Naive thymus-derived CD4-positive, alpha-beta T cell (primary cell): Measurements from ENCODE around the gene FBRS. TPM values are rescaled to one million over a fixed set of nuclear protein-coding genes. Genes with fewer than 3 reads are reported as not detected.
A peak's percentile ranks its signal among the peaks of the same experiment; 100 is the strongest.
"Not testable (repeated sequence)": the region's sequence is repeated elsewhere in the genome, so short reads cannot be mapped to it uniquely, and the experiment has no call there.

ENCODE experiments used
- ATAC-seq: fragments of 150-1000 bp; cut with Tn5 transposase; 2 replicates; pipeline ENCODE4 v1.10.0; 2021; ENCODE audit warnings: mild to moderate bottlenecking, moderate library complexity
- CTCF ChIA-PET: fragments of 350-600 bp; sonication (Branson Sonifier 250); formaldehyde crosslinking; loops from one replicate; lab custom pipeline; 2021; ENCODE audit warnings: antibody characterized with exemption; lab: Charles Lee
- POLR2A ChIA-PET: fragments of 350-600 bp; sonication (Branson Sonifier 250); formaldehyde crosslinking; loops from one replicate; lab custom pipeline; 2021; ENCODE audit warnings: antibody characterized with exemption, inconsistent platforms; lab: Charles Lee
- DNase-seq, 9 donors: peaks; one replicate each; pipeline versions ENCODE4 v3.0.0 to v3.0.0-alpha.2; 2020 to 2022; ENCODE audit warnings: mixed read lengths in 1 of 9
- H3K27ac ChIP-seq: one replicate; pipeline ENCODE4 v1.7.0; 2013; ENCODE audit warnings: mild to moderate bottlenecking, low read depth, low read length, moderate library complexity
- H3K27me3 ChIP-seq, 2 donors: one replicate each; pipeline ENCODE4 v1.7.0; 2013; ENCODE audit warnings: low read length in 2 of 2, mild to moderate bottlenecking in 2 of 2, moderate library complexity in 2 of 2; ENCODE audit not compliant: control insufficient read depth in 2 of 2, insufficient read depth in 2 of 2
- H3K36me3 ChIP-seq, 3 experiments: 1 replicate in 2 of 3; 2 replicates in 1 of 3; pipeline ENCODE4 v1.7.0; 2013; ENCODE audit warnings: low read length in 3 of 3, mild to moderate bottlenecking in 3 of 3, moderate library complexity in 1 of 3; ENCODE audit not compliant: insufficient read depth in 3 of 3, control insufficient read depth in 2 of 3
- H3K4me1 ChIP-seq, 2 donors: one replicate each; pipeline ENCODE4 v1.7.0; 2013; ENCODE audit warnings: low read length in 2 of 2, mild to moderate bottlenecking in 2 of 2, moderate library complexity in 1 of 2; ENCODE audit not compliant: control insufficient read depth in 2 of 2, insufficient read depth in 2 of 2
- H3K4me3 ChIP-seq: 2 replicates; pipeline ENCODE4 v1.7.0; 2013; ENCODE audit warnings: mild to moderate bottlenecking, low read length
- H3K9me3 ChIP-seq, 3 experiments: 1 replicate in 2 of 3; 2 replicates in 1 of 3; pipeline ENCODE4 v1.7.0; 2013; ENCODE audit warnings: low read length in 3 of 3; ENCODE audit not compliant: control insufficient read depth in 2 of 3
- H3K27ac Mint-ChIP-seq, 9 donors: one replicate each; pipeline ENCODE4 v1.8.0; 2020 to 2022; ENCODE audit warnings: mixed read lengths in 9 of 9, mild to moderate bottlenecking in 8 of 9, moderate library complexity in 5 of 9, inconsistent platforms in 2 of 9
- H3K27me3 Mint-ChIP-seq, 5 donors: one replicate each; pipeline ENCODE4 v1.8.0; 2021 to 2022; ENCODE audit warnings: mixed read lengths in 5 of 5, mild to moderate bottlenecking in 1 of 5
- H3K36me3 Mint-ChIP-seq, 5 donors: one replicate each; pipeline ENCODE4 v1.8.0; 2020 to 2022; ENCODE audit warnings: mixed read lengths in 5 of 5, mild to moderate bottlenecking in 3 of 5, inconsistent platforms in 1 of 5
- H3K4me1 Mint-ChIP-seq, 7 donors: one replicate each; pipeline ENCODE4 v1.8.0; 2020 to 2022; ENCODE audit warnings: mixed read lengths in 7 of 7, mild to moderate bottlenecking in 3 of 7, inconsistent platforms in 1 of 7
- H3K4me3 Mint-ChIP-seq, 10 donors: one replicate each; pipeline ENCODE4 v1.8.0; 2020 to 2022; ENCODE audit warnings: mild to moderate bottlenecking in 10 of 10, mixed read lengths in 10 of 10, moderate library complexity in 6 of 10, inconsistent platforms in 2 of 10
- H3K9me3 Mint-ChIP-seq, 11 donors: one replicate each; pipeline ENCODE4 v1.8.0; 2020 to 2022; ENCODE audit warnings: mixed read lengths in 11 of 11, mild to moderate bottlenecking in 4 of 11, inconsistent platforms in 1 of 11, moderate library complexity in 1 of 11
- intact Hi-C, 2 donors: fragments of 100-400 bp; cut with micrococcal nuclease; formaldehyde crosslinking; loops; one replicate each; pipeline ENCODE4 v1.15.1; 2023
- polyA plus RNA-seq, 2 donors: library from polyadenylated mRNA; unstranded; fragments of 300-500 nt; fragmentation: Illumina TruSeq; gene quantifications; one replicate each; pipeline ENCODE4 v1.2.3, GENCODE V29; 2021
- total RNA-seq, 6 experiments: library from RNA in 5 of 6; stranded (reverse) in 5 of 6; gene quantifications; 1 replicate in 5 of 6; 2 replicates in 1 of 6; pipeline ENCODE4 v1.2.3 and lab custom pipeline; 2021 to 2026

Gene FBRS
- total and polyA plus RNA-seq, 7 experiments from 2014 or later, result 2.6 to 174 (median 158) TPM

DNA sequence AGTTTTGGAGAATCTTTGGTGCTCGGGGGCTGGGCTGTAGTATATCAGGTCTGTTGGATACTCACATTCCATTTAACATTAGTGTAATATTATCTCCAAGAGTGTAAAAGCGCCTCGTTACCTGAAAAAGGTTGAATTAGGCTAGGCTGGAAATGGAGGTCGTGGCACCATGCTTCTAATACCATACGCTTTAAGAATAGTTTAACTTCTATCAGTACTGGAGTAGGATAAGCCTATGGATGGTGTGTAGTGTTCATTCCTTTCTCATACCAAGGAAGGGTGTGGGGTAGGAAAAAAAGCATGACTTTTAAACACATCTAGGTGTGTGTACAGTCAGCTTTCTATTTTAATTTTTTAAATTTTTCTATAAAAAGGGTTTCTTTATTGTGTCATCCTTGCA lies 42.7 kb downstream of the FBRS start:
- Mint-ChIP-seq H3K9me3 (peaks cover 0 to 3% (median 0%) of the 10 kb centered on the region in 11 donors), H3K27ac (peak overlapping the region in 3 of 9 donors; percentile 48 to 56 (median 56)), H3K4me3 (peak overlapping the region in 3 of 10 donors; percentile 1 to 33 (median 17)), H3K27me3 (no peaks in the 10 kb centered on the region), H3K36me3 (peaks cover 3 to 23% (median 4%) of the 10 kb centered on the region in 5 donors), H3K4me1 (peaks cover 19 to 39% (median 29%) of the 10 kb centered on the region in 7 donors)
- CTCF ChIA-PET, result interaction anchor here (0.6 kb wide), 1 partner anchor 17 kb away, joined by 3 read pairs; no protein-coding TSS in a partner anchor
- H3K4me1 ChIP-seq, result peaks cover 15 to 27% of the 10 kb centered on the region in 2 donors
- peaks cover 17 to 54% (median 22%) of the 10 kb centered on the region in 3 experiments for H3K36me3 ChIP-seq
- POLR2A ChIA-PET, result interaction anchor here (0.7 to 1.0 kb wide), 3 partner anchors 47 to 95 kb away, joined by 3 to 4 read pairs (median 3); no protein-coding TSS in a partner anchor
- intact Hi-C loops, result no loop called here
- H3K27me3 ChIP-seq, result no peaks in the 10 kb centered on the region
- no peak overlapping the region for H3K27ac ChIP-seq
- H3K4me3 ChIP-seq, result no peak overlapping the region
- no peak for DNase-seq
- ATAC-seq, result no peak
- no peaks in the 10 kb centered on the region for H3K9me3 ChIP-seq

DNA sequence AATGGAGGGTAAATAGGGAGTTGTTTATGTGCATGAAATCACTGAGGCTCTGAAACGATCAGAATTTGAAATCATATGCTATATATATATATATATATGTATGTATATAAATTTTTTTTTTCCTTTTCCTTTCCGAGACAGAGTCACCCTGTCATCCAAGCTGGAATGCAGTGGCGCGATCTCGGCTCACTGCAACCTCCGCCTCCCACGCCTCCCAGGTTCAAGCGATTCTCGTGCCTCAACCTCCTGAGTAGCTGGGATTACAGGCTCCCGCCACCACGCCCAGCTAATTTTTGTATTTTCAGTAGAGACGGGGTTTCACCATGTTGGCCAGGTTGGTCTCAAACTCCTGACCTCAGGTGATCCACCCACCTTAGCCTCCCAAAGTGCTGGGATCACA lies 44.8 kb downstream of the FBRS start:
- CTCF ChIA-PET, H3K4me3 ChIP-seq, POLR2A ChIA-PET, H3K27ac ChIP-seq, H3K27me3 ChIP-seq, DNase-seq, H3K9me3 Mint-ChIP-seq, ATAC-seq, H3K27ac Mint-ChIP-seq, H3K9me3 ChIP-seq, H3K27me3 Mint-ChIP-seq, intact Hi-C loops: not testable (repeated sequence)
- Mint-ChIP-seq H3K4me1 (peaks cover 10 to 29% (median 19%) of the 10 kb centered on the region in 7 donors), H3K4me3 (peak overlapping the region in 2 of 10 donors; percentile 12 to 58), H3K36me3 (peaks cover 12 to 36% (median 18%) of the 10 kb centered on the region in 5 donors)
- H3K36me3 ChIP-seq, result peaks cover 38 to 74% (median 42%) of the 10 kb centered on the region in 3 experiments
- H3K4me1 ChIP-seq, result peaks cover 11 to 17% of the 10 kb centered on the region in 2 donors

DNA sequence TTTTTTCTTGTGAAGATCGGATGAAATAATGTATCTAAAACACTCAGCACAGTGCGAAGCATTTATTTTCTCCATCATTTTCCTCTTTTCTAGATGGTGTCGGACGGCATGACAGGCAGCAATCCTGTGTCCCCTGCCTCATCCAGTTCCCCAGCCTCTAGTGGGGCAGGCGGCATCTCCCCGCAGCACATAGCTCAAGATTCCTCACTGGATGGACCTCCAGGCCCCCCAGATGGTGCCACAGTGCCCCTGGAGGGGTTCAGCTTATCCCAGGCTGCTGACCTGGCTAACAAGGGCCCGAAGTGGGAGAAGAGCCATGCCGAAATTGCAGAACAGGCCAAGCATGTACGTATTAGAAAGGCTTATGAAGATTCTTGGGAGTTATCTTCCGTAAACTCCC lies 45.7 kb downstream of the FBRS start:
- Mint-ChIP-seq H3K27ac (no peak overlapping the region), H3K9me3 (no peaks in the 10 kb centered on the region), H3K36me3 (peaks cover 12 to 35% (median 19%) of the 10 kb centered on the region in 5 donors), H3K27me3 (no peaks in the 10 kb centered on the region), H3K4me1 (peaks cover 10 to 27% (median 19%) of the 10 kb centered on the region in 7 donors), H3K4me3 (no peak overlapping the region)
- ATAC-seq (no peak), DNase-seq (no peak)
- Histone ChIP-seq H3K36me3 (peaks cover 39 to 77% (median 42%) of the 10 kb centered on the region in 3 experiments), H3K4me1 (peaks cover 11 to 17% of the 10 kb centered on the region in 2 donors), H3K4me3 (no peak overlapping the region), H3K27me3 (no peaks in the 10 kb centered on the region), H3K9me3 (no peaks in the 10 kb centered on the region), H3K27ac (no peak overlapping the region)
- ChIA-PET POLR2A (interaction anchor here (0.7 to 1.7 kb wide), 2 partner anchors 44 to 66 kb away, joined by 3 to 5 read pairs; partner anchors contain the start of gene PHKG2), CTCF (interaction anchor here (0.7 kb wide), 1 partner anchor 17 kb away, joined by 3 read pairs; no protein-coding TSS in a partner anchor)
- intact Hi-C loops, result no loop called here

DNA sequence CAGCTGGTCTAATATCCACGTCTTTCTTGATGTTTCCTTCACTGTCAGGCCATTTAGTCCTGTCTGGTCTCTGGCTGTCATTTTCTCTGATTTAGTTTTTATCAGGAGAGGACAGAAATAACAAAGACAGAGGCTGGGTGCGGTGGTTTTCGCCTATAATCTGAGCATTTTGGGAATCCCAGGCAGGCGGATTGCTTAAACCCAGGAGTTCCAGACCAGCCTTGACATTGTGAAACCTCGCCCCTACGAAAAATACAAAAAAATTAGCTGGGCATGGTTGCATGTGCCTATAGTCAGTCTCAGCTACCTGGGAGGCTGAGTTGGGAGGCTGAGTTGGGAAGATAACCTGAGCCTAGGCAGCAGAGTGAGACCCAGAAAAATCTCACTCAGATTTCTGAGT lies 47.8 kb downstream of the FBRS start:
- Histone ChIP-seq H3K27me3 (no peaks in the 10 kb centered on the region), H3K9me3 (no peaks in the 10 kb centered on the region), H3K4me3 (no peak overlapping the region), H3K36me3 (peaks cover 45 to 91% (median 47%) of the 10 kb centered on the region in 3 experiments), H3K27ac (no peak overlapping the region), H3K4me1 (no peaks in the 10 kb centered on the region)
- ATAC-seq, result no peak
- Mint-ChIP-seq H3K27ac (peak overlapping the region in 1 of 9 donors; percentile 47), H3K27me3 (no peaks in the 10 kb centered on the region), H3K36me3 (peaks cover 22 to 52% (median 35%) of the 10 kb centered on the region in 5 donors), H3K4me1 (peaks cover 4 to 14% (median 5%) of the 10 kb centered on the region in 7 donors), H3K9me3 (no peaks in the 10 kb centered on the region), H3K4me3 (no peak overlapping the region)
- no peak for DNase-seq
- POLR2A ChIA-PET, result interaction anchor here (0.9 to 1.0 kb wide), 2 partner anchors 9 to 47 kb away, joined by 3 to 4 read pairs; no protein-coding TSS in a partner anchor
- intact Hi-C loops, result no loop called here
- CTCF ChIA-PET, result no interaction called here

DNA sequence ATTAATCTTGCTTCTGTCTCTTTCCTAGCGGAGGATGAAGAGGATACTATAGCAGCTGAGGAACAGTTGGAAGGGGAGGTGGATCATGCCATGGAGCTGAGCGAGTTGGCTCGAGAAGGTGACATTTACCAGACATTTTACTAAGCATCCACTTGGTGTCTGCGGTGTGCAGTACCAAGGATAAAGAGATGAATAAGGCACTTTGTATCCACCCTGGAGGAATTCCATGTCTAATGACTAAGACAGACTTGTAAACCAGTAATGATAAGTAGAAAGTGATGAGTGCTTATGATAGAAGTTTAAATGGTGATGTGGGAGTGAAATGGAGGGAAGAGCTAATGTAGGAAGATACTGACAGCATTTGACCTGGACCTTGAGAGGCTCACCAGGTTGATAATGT lies 52.7 kb downstream of the FBRS start:
- ATAC-seq, result no peak
- CTCF ChIA-PET, result interaction anchor here (0.6 kb wide), 1 partner anchor 210 kb away, joined by 3 read pairs; no protein-coding TSS in a partner anchor
- peaks cover 0 to 3% (median 0%) of the 10 kb centered on the region in 11 donors for H3K9me3 Mint-ChIP-seq
- H3K4me1 Mint-ChIP-seq, result peaks cover 15 to 25% (median 21%) of the 10 kb centered on the region in 7 donors
- Histone ChIP-seq H3K4me1 (peaks cover 0 to 15% of the 10 kb centered on the region in 2 donors), H3K9me3 (no peaks in the 10 kb centered on the region), H3K27ac (no peak overlapping the region), H3K4me3 (no peak overlapping the region), H3K36me3 (peaks cover 55 to 96% (median 66%) of the 10 kb centered on the region in 3 experiments), H3K27me3 (no peaks in the 10 kb centered on the region)
- H3K27me3 Mint-ChIP-seq, result no peaks in the 10 kb centered on the region
- peak overlapping the region in 3 of 9 donors; percentile 27 to 55 (median 40) for H3K27ac Mint-ChIP-seq
- H3K4me3 Mint-ChIP-seq, result no peak overlapping the region
- POLR2A ChIA-PET, result interaction anchor here (1.3 kb wide), 1 partner anchor 12 kb away, joined by 5 read pairs; the partner anchor contains the start of gene SRCAP
- no peak for DNase-seq
- intact Hi-C loops, result no loop called here
- H3K36me3 Mint-ChIP-seq, result peaks cover 41 to 68% (median 61%) of the 10 kb centered on the region in 5 donors

DNA sequence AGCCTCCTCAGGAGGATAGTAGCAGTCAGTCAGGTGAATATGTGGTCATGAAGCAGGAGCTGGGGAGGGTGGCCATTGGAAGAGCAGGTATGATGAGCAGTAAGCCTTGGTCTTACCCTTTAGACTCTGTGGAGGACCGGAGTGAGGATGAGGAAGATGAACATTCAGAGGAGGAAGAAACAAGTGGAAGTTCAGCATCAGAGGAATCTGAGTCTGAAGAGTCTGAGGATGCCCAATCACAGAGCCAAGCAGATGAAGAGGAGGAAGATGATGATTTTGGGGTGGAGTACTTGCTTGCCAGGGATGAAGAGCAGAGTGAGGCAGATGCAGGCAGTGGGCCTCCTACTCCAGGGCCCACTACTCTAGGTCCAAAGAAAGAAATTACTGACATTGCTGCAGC lies 53.5 kb downstream of the FBRS start:
- CTCF ChIA-PET, result no interaction called here
- intact Hi-C loops, result no loop called here

More for the DNA sequence above, 53.5 kb downstream of the FBRS start:
- Mint-ChIP-seq H3K27me3 (no peaks in the 10 kb centered on the region), H3K27ac (peak overlapping the region in 5 of 9 donors; percentile 40 to 76 (median 59)), H3K4me3 (no peak overlapping the region), H3K9me3 (peaks cover 0 to 3% (median 0%) of the 10 kb centered on the region in 11 donors), H3K36me3 (peaks cover 41 to 71% (median 67%) of the 10 kb centered on the region in 5 donors), H3K4me1 (peaks cover 22 to 33% (median 27%) of the 10 kb centered on the region in 7 donors)
- H3K27me3 ChIP-seq, result no peaks in the 10 kb centered on the region
- ATAC-seq, result no peak
- POLR2A ChIA-PET, result interaction anchor here (1.0 to 1.3 kb wide), 2 partner anchors 13 to 35 kb away, joined by 3 to 5 read pairs; partner anchors contain the start of gene SRCAP
- H3K36me3 ChIP-seq, result peaks cover 52 to 96% (median 65%) of the 10 kb centered on the region in 3 experiments
- H3K9me3 ChIP-seq, result no peaks in the 10 kb centered on the region
- peaks cover 0 to 16% of the 10 kb centered on the region in 2 donors for H3K4me1 ChIP-seq
- DNase-seq, result no peak
- no peak overlapping the region for H3K27ac ChIP-seq
- H3K4me3 ChIP-seq, result no peak overlapping the region
